H9 (cell line): ENCODE data around the gene ATP4A. TPM values are rescaled to one million over a fixed set of nuclear protein-coding genes. Genes with fewer than 3 reads are reported as not detected.
A peak's percentile ranks its signal among the peaks of the same experiment; 100 is the strongest.

Source experiments
- DNase-seq: peaks from one replicate; pipeline ENCODE4 v3.0.0-alpha.2; 2017
- H2AFZ ChIP-seq: one replicate; pipeline ENCODE4 v1.6.1; 2013; ENCODE audit warnings: mild to moderate bottlenecking, low read length, control low read depth, moderate library complexity
- H2AK5ac ChIP-seq: 2 replicates; pipeline ENCODE4 v1.6.1; 2013; ENCODE audit warnings: low read length, control low read depth, mixed read lengths; ENCODE audit not compliant: insufficient read length
- H2BK120ac ChIP-seq: one replicate; pipeline ENCODE4 v1.6.1; 2013; ENCODE audit warnings: low read depth, mild to moderate bottlenecking, low read length, control low read depth, inconsistent platforms; ENCODE audit not compliant: poor library complexity, severe bottlenecking
- H2BK12ac ChIP-seq: 2 replicates; pipeline ENCODE4 v1.6.1; 2013; ENCODE audit warnings: low read length, control low read depth, mixed read lengths, low read depth; ENCODE audit not compliant: insufficient read length
- H2BK15ac ChIP-seq: 2 replicates; pipeline ENCODE4 v1.6.1; 2013; ENCODE audit warnings: low read depth, low read length, control low read depth
- H2BK20ac ChIP-seq: one replicate; pipeline ENCODE4 v1.6.1; 2013; ENCODE audit warnings: low read depth, mild to moderate bottlenecking, low read length, control low read depth, inconsistent platforms; ENCODE audit not compliant: poor library complexity, severe bottlenecking
- H2BK5ac ChIP-seq: 2 replicates; pipeline ENCODE4 v1.6.1; 2013; ENCODE audit warnings: low read length, control low read depth, mixed read lengths; ENCODE audit not compliant: insufficient read length
- H3K14ac ChIP-seq: 2 replicates; pipeline ENCODE4 v1.6.1; 2013; ENCODE audit warnings: low read length, control low read depth; ENCODE audit not compliant: insufficient read depth
- H3K18ac ChIP-seq: 2 replicates; pipeline ENCODE4 v1.6.1; 2013; ENCODE audit warnings: low read depth, mild to moderate bottlenecking, mixed read lengths, low read length, control low read depth; ENCODE audit not compliant: insufficient read length
- H3K23ac ChIP-seq: 2 replicates; pipeline ENCODE4 v1.6.1; 2013; ENCODE audit warnings: low read length, control low read depth, mixed read lengths, low read depth; ENCODE audit not compliant: insufficient read length
- H3K23me2 ChIP-seq: 2 replicates; pipeline ENCODE4 v1.6.1; 2013; ENCODE audit warnings: low read depth, mild to moderate bottlenecking, mixed read lengths, low read length, control low read depth; ENCODE audit not compliant: insufficient read length, poor library complexity, severe bottlenecking
- H3K27ac ChIP-seq: 2 replicates; pipeline ENCODE4 v1.5.1; 2013; ENCODE audit warnings: low read length, control low read depth, mixed read lengths, low read depth; ENCODE audit not compliant: insufficient read length
- H3K27me3 ChIP-seq: 2 replicates; pipeline ENCODE4 v1.6.1; 2013; ENCODE audit warnings: low read length, control low read depth, inconsistent platforms; ENCODE audit not compliant: insufficient read depth
- H3K4ac ChIP-seq: 2 replicates; pipeline ENCODE4 v1.6.1; 2013; ENCODE audit warnings: low read depth, mild to moderate bottlenecking, control low read depth, inconsistent platforms, low read length, moderate library complexity
- H3K4me1 ChIP-seq: 2 replicates; pipeline ENCODE4 v1.6.1; 2013; ENCODE audit warnings: low read length, control low read depth, inconsistent platforms; ENCODE audit not compliant: insufficient read depth
- H3K4me2 ChIP-seq: 2 replicates; pipeline ENCODE4 v1.6.1; 2013; ENCODE audit warnings: low read length, control low read depth, mixed read lengths; ENCODE audit not compliant: insufficient read length, insufficient read depth
- H3K56ac ChIP-seq: 2 replicates; pipeline ENCODE4 v1.6.1; 2013; ENCODE audit warnings: low read depth, mild to moderate bottlenecking, mixed read lengths, low read length, control low read depth; ENCODE audit not compliant: insufficient read length
- H3K79me1 ChIP-seq: 2 replicates; pipeline ENCODE4 v1.6.1; 2013; ENCODE audit warnings: low read depth, mild to moderate bottlenecking, moderate library complexity, low read length, control low read depth, inconsistent platforms; ENCODE audit not compliant: insufficient read depth, poor library complexity, severe bottlenecking
- H3K79me2 ChIP-seq: 2 replicates; pipeline ENCODE4 v1.6.1; 2013; ENCODE audit warnings: low read length, control low read depth, inconsistent platforms; ENCODE audit not compliant: insufficient read depth
- H3K9ac ChIP-seq: 2 replicates; pipeline ENCODE4 v1.6.1; 2013; ENCODE audit warnings: low read length, control low read depth, mixed read lengths; ENCODE audit not compliant: insufficient read length; ENCODE audit errors: extremely low read depth
- H3K9me3 ChIP-seq: one replicate; pipeline ENCODE4 v1.6.1; 2013; ENCODE audit warnings: low read depth, low read length, inconsistent platforms; ENCODE audit not compliant: control insufficient read depth
- H3T11ph ChIP-seq: one replicate; pipeline ENCODE4 v1.6.1; 2013; ENCODE audit warnings: mild to moderate bottlenecking, low read length, control low read depth, inconsistent platforms
- H4K20me1 ChIP-seq: one replicate; pipeline ENCODE4 v1.6.1; 2013; ENCODE audit not compliant: control insufficient read depth, insufficient read length, insufficient read depth
- H4K5ac ChIP-seq: 2 replicates; pipeline ENCODE4 v1.6.1; 2013; ENCODE audit warnings: low read depth, mild to moderate bottlenecking, mixed read lengths, low read length, control low read depth; ENCODE audit not compliant: insufficient read length
- H4K8ac ChIP-seq: replicated peaks from 2 replicates; pipeline ENCODE4 v1.6.1; 2013; ENCODE audit warnings: low read length, control low read depth, mixed read lengths, low read depth; ENCODE audit not compliant: insufficient read length
- H4K91ac ChIP-seq: 2 replicates; pipeline ENCODE4 v1.6.1; 2013; ENCODE audit warnings: low read depth, mild to moderate bottlenecking, moderate library complexity, mixed read lengths, low read length, control low read depth; ENCODE audit not compliant: insufficient read length
- H3K27ac Mint-ChIP-seq, 3 experiments: 2 replicates in 2 of 3; 3 replicates in 1 of 3; pipeline ENCODE4 v1.8.0; 2020 to 2021; ENCODE audit warnings: mixed read lengths in 3 of 3, mild to moderate bottlenecking in 1 of 3, moderate library complexity in 1 of 3
- H3K27me3 Mint-ChIP-seq: 2 replicates; pipeline ENCODE4 v1.8.0; 2021; ENCODE audit warnings: low read depth, mild to moderate bottlenecking, moderate library complexity, mixed read lengths
- H3K36me3 Mint-ChIP-seq, 3 experiments: 2 replicates in 2 of 3; 3 replicates in 1 of 3; pipeline ENCODE4 v1.8.0; 2020 to 2021; ENCODE audit warnings: low read depth in 3 of 3, mixed read lengths in 3 of 3; ENCODE audit not compliant: insufficient read depth in 1 of 3
- H3K4me1 Mint-ChIP-seq, 2 experiments: 2 replicates each; pipeline ENCODE4 v1.8.0; 2020; ENCODE audit warnings: mixed read lengths in 2 of 2
- H3K4me3 Mint-ChIP-seq, 2 experiments: 2 replicates in 1 of 2; 3 replicates in 1 of 2; pipeline ENCODE4 v1.8.0; 2020 to 2021; ENCODE audit warnings: mild to moderate bottlenecking in 2 of 2, mixed read lengths in 2 of 2, moderate library complexity in 1 of 2
- H3K9me3 Mint-ChIP-seq, 2 experiments: 2 replicates in 1 of 2; 3 replicates in 1 of 2; pipeline ENCODE4 v1.8.0; 2020; ENCODE audit warnings: mild to moderate bottlenecking in 2 of 2, mixed read lengths in 2 of 2, moderate library complexity in 1 of 2
- CTCF ChIP-seq: fragments of 200-600 bp; sonication (generic); conservative IDR thresholded peaks from 3 replicates; pipeline ENCODE4 v1.8.0; 2021; ENCODE audit warnings: antibody characterized with exemption, mild to moderate bottlenecking
- WGBS: extraction: QIAGEN DNeasy Blood & Tissue Kit; methylation state at CpG from one replicate; pipeline ENCODE4 v1.1.7; 2013; ENCODE audit warnings: missing lambda C conversion rate, low lambda C conversion rate, mixed read lengths; ENCODE audit not compliant: insufficient read length; ENCODE audit errors: extremely low coverage; 5-methylcytosine and 5-hydroxymethylcytosine counted together
- total RNA-seq: library from RNA; stranded (reverse); gene quantifications from 2 replicates; pipeline ENCODE4 v1.2.1, GENCODE V29; 2021

ATP4A gene
- total RNA-seq, 1 experiment from 2014 or later = 0.24 TPM

DNA sequence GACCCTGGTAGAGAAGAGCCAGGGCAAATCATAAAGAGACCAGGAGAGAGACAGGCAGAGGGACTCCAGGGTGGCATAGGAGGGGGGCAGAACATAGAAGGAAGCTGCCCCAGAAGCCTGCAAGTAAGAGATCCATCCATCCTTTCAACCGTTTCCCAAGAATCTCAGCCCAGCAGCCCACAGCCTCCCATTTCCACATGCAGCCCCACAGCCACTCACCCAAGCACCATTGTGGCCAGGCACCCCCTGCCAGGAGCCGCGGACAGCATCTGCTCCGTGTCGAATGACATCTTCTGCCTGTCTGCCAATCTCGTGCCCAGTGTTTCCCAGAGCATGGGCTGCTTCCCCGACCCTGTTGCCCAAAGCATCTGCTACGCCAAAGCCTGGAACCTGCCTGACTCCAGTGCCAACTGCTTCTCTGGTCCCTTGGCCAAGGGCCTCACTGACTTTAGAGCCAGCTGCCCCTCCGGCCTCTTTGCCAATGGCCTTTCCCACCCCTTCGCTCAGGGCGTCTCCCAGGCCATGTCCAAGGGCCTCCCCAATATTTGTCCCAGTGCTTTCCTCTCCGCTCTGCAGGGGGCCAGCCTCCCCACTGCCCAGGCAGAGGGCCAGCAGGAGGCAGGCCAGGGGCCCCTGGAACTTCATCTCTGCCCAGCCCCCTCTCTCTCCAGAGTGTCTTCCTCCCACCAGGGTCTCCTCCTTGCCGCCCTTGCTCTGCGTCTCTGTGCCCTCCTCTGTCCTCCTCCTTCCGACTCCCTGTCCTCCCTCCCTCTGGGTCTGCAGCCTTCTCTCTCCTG is 50.4 kb downstream of the ATP4A start:
- Histone ChIP-seq H3K27me3 (no peaks in the 10 kb centered on the region; the same call in 1 of the 2 replicates), H3K18ac (no peak overlapping the region), H3K27ac (no peak overlapping the region), H3K79me1 (no peaks in the 10 kb centered on the region), H3K4ac (no peak overlapping the region), H4K8ac (no peak overlapping the region), H3T11ph (no peak overlapping the region), H4K5ac (no peak overlapping the region), H2BK15ac (no peak overlapping the region), H4K20me1 (no peaks in the 10 kb centered on the region), H3K9me3 (no peaks in the 10 kb centered on the region), H3K79me2 (peaks cover 3% of the 10 kb centered on the region; the same call in 1 of the 2 replicates), H2BK120ac (no peak overlapping the region), H3K4me2 (peak overlapping the region; percentile 43), H4K91ac (no peak overlapping the region), H3K23ac (no peak overlapping the region), H2BK20ac (no peak overlapping the region), H3K23me2 (peaks cover 12% of the 10 kb centered on the region), H2AK5ac (no peak overlapping the region), H3K9ac (no peak overlapping the region), H3K4me1 (no peaks in the 10 kb centered on the region), H3K56ac (no peak overlapping the region), H2AFZ (no peak overlapping the region), H3K14ac (no peak overlapping the region; the same call in 1 of the 2 replicates), H2BK12ac (no peak overlapping the region), H2BK5ac (no peak overlapping the region)
- Mint-ChIP-seq H3K27ac (peak overlapping the region in 1 of 3 experiments; percentile 3; a peak in 1 of 7 replicates), H3K27me3 (peaks cover 31% of the 10 kb centered on the region), H3K36me3 (peaks cover 6 to 7% (median 6%) of the 10 kb centered on the region in 3 experiments), H3K4me3 (peak overlapping the region in 1 of 2 experiments; percentile 47; a peak in 2 of 5 replicates), H3K9me3 (no peaks in the 10 kb centered on the region; a peak in 1 of 5 replicates), H3K4me1 (peaks cover 22 to 41% of the 10 kb centered on the region in 2 experiments)
- TF ChIP-seq CTCF = no peak
- WGBS = no CpG with 5 or more reads among the region's 15 CpGs
- DNase-seq = no peak
